Right lobe of liver (tissue), 6 donors: ENCODE data around the gene ZFAND3. TPM values are rescaled to one million over a fixed set of nuclear protein-coding genes. Genes with fewer than 3 reads are reported as not detected.

ENCODE experiments used
- ATAC-seq, 4 donors: fragments of 200-7000 bp; cut with Tn5 transposase; one replicate each; pipeline ENCODE4 v1.9.1; 2020; ENCODE audit warnings: mild to moderate bottlenecking in 4 of 4, moderate library complexity in 4 of 4
- DNase-seq, 3 donors: peaks; one replicate each; pipeline ENCODE4 v3.0.0-alpha.2; 2020
- H3K27ac ChIP-seq, 3 donors: fragments of 200-600 bp; one replicate each; pipeline ENCODE4 v1.8.0; 2022
- H3K27me3 ChIP-seq, 2 donors: fragments of 200-600 bp; one replicate each; pipeline ENCODE4 v1.8.0; 2022
- H3K36me3 ChIP-seq, 4 donors: fragments of 200-600 bp; sonication (generic) in 1 of 4; one replicate each; pipeline versions ENCODE4 v1.5.1 to v1.8.0; 2017 to 2022; ENCODE audit warnings: control low read depth in 1 of 4
- H3K4me1 ChIP-seq, 4 donors: fragments of 200-600 bp; sonication (generic) in 1 of 4; one replicate each; pipeline versions ENCODE4 v1.5.1 to v1.8.0; 2017 to 2022; ENCODE audit warnings: control low read depth in 1 of 4
- H3K4me3 ChIP-seq, 3 donors: fragments of 200-600 bp; one replicate each; pipeline ENCODE4 v1.8.0; 2022
- H3K9me3 ChIP-seq, 4 donors: fragments of 200-600 bp; sonication (generic) in 1 of 4; one replicate each; pipeline versions ENCODE4 v1.5.1 to v1.8.0; 2017 to 2022; ENCODE audit warnings: control low read depth in 1 of 4
- CTCF ChIP-seq, 4 donors: fragments of 200-600 bp in 3 of 4; fragments of 450-650 bp in 1 of 4; IDR thresholded peaks; one replicate each; pipeline versions ENCODE4 v1.5.1 to v1.8.0; 2016 to 2022; ENCODE audit warnings: antibody characterized with exemption in 4 of 4, mild to moderate bottlenecking in 2 of 4
- POLR2A ChIP-seq: fragments of 450-650 bp; IDR thresholded peaks from one replicate; pipeline ENCODE4 v1.6.1; 2017; ENCODE audit warnings: antibody characterized with exemption, mild to moderate bottlenecking
- WGBS: methylation state at CpG from one replicate; pipeline ENCODE4 v1.1.6; 2018; ENCODE audit warnings: low coverage, low lambda C conversion rate; ENCODE audit not compliant: insufficient coverage; ENCODE audit errors: missing lambda C conversion rate; 5-methylcytosine and 5-hydroxymethylcytosine counted together
- intact Hi-C, 2 donors: fragments of 100-400 bp; cut with DNase I; formaldehyde crosslinking; loops; one replicate each; pipeline versions ENCODE4 v1.11.2 to v1.14.1; 2022
- total RNA-seq, 6 experiments: library from RNA; depleted of rRNA in 2 of 6; stranded (reverse); fragments of >200 nt in 2 of 6; fragmentation: NEBNext Ultra II Directional in 3 of 6; extraction: Animal tissue kit (Norgen Biotek cat#: 25700) in 3 of 6; gene quantifications; one replicate each; pipeline versions ENCODE4 v1.1.0 to v1.2.4, GENCODE V29; 2016 to 2023
- donor health status: DM: no; HTN: yes; CAD: no.
- donor health status: DM: no; HTN: no; CAD: no.
- donor health status: DM: no; HTN: no; CAD: no.
- donor health status: DM: no; HTN: yes; CAD: no.
- donor health status: DM: no; HTN: yes; CAD: no.

The ZFAND3 gene
- total RNA-seq, 6 experiments from 2014 or later, result 43.1 to 66.5 (median 53.2) TPM

- Histone ChIP-seq H3K4me3 (no peak overlapping the region), H3K27ac (no peak overlapping the region), H3K27me3 (no peaks in the 10 kb centered on the region), H3K9me3 (no peaks in the 10 kb centered on the region), H3K4me1 (peaks cover 0 to 11% (median 5%) of the 10 kb centered on the region in 4 donors), H3K36me3 (no peaks in the 10 kb centered on the region)
- no peak for TF ChIP-seq POLR2A
- ATAC-seq, result no peak
- peak in 1 of 3 donors; percentile 27 for DNase-seq
- intact Hi-C loops, result no loop called here
- WGBS, result 89% methylated on average over 9 of the region's 12 CpGs
Measured at GRCh38 chr6:38179794-38180430, 360.4 kb downstream of the ZFAND3 start.

DNA sequence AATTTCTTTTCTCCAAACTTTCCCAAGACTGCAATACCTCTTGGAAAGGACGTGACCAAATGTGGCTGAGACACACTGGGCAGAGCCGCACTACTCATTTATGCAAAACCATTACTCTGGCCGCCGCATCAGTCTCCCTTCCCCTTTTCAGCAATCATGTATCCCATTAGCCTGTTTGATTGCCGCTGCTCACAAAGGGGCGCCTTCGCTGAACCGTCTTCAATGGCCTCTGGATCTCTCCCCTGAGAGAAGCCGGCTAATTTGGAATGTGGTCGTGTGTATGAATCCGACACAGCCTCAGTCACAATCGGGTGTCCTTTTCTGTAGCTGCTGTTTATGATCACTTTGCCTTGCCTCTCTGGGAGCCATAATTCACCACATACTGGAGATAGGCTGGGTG is 361.1 kb downstream of the ZFAND3 start:
- WGBS, result 98% methylated on average over 8 of the region's 12 CpGs
- ATAC-seq (no peak), DNase-seq (peak in 1 of 3 donors; percentile 32)
- H3K27ac ChIP-seq, result no peak overlapping the region
- TF ChIP-seq POLR2A, result no peak
- TF ChIP-seq CTCF (IDR thresholded peaks at IDR 0.05), result no peak
- H3K36me3 ChIP-seq, result no peaks in the 10 kb centered on the region
- H3K4me1 ChIP-seq, result peaks cover 0 to 11% (median 5%) of the 10 kb centered on the region in 4 donors
- no peaks in the 10 kb centered on the region for H3K9me3 ChIP-seq
- H3K4me3 ChIP-seq, result no peak overlapping the region
- H3K27me3 ChIP-seq, result no peaks in the 10 kb centered on the region
- intact Hi-C loops, result no loop called here

- H3K9me3 ChIP-seq, result no peaks in the 10 kb centered on the region
- intact Hi-C loops, result no loop called here
- no peak overlapping the region for H3K4me3 ChIP-seq
- no peaks in the 10 kb centered on the region for H3K27me3 ChIP-seq
- DNase-seq (peak in 1 of 3 donors; percentile 35), ATAC-seq (no peak)
- H3K27ac ChIP-seq, result no peak overlapping the region
- 70% methylated on average over 2 of the region's 6 CpGs for WGBS
- no peaks in the 10 kb centered on the region for H3K36me3 ChIP-seq
- H3K4me1 ChIP-seq, result peaks cover 0 to 5% (median 2%) of the 10 kb centered on the region in 4 donors
- no peak for TF ChIP-seq POLR2A
Measured at GRCh38 chr6:38182426-38182825, 362.9 kb downstream of the ZFAND3 start.

DNA sequence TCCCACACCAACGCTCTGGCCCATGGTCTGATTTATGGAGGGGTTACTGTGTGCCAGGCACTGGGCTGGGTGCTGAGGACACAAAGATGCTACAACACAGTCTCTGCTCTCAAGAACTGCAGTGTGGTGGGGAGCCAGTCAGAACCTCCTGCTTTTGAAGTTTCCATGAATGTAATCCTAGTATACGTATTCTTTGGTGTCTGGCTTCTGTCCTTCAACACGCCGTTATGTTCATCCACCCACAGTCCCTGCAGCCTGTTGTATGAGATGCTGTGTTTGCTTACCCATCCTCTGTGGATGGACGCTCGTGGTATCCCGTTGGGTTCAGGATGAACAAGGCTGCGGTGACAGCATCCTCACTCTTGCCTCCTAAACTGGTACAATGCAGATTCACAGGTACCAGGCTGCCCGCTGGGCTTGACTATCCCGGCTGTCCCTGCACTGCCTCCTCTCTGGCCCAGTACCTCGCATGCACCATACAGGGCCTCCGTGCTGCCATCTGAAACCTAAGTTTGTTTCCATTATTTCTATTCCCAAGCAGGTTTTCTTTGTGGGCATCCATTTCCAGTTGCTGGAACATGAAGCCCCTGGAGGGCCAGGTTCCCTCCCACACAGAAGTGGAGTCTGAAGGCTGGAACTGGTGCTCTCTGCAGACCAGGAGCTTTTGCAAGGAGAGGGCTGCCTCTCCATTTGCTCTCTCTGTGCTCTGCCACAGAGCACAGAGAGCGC is 364.5 kb downstream of the ZFAND3 start:
- Histone ChIP-seq H3K4me1 (no peaks in the 10 kb centered on the region), H3K27me3 (no peaks in the 10 kb centered on the region), H3K27ac (no peak overlapping the region), H3K36me3 (no peaks in the 10 kb centered on the region), H3K4me3 (no peak overlapping the region), H3K9me3 (no peaks in the 10 kb centered on the region)
- intact Hi-C loops, result no loop called here
- TF ChIP-seq CTCF (IDR thresholded peaks at IDR 0.05), result no peak
- DNase-seq, result peak in 1 of 3 donors; percentile 23
- WGBS, result 92% methylated on average over 8 of the region's 13 CpGs
- no peak for ATAC-seq

GRCh38 chr6:38184585-38185080 is 365.1 kb downstream of the ZFAND3 start:
- intact Hi-C loops, result no loop called here
- ATAC-seq (no peak), DNase-seq (peak in 1 of 3 donors; percentile 19)
- H3K27ac ChIP-seq, result no peak overlapping the region
- WGBS, result 93% methylated on average over 10 of the region's 11 CpGs
- H3K4me1 ChIP-seq, result no peaks in the 10 kb centered on the region
- TF ChIP-seq CTCF (IDR thresholded peaks at IDR 0.05), result no peak
- TF ChIP-seq POLR2A, result no peak
- no peaks in the 10 kb centered on the region for H3K27me3 ChIP-seq
- H3K9me3 ChIP-seq, result no peaks in the 10 kb centered on the region
- H3K36me3 ChIP-seq, result no peaks in the 10 kb centered on the region
- H3K4me3 ChIP-seq, result no peak overlapping the region
